Smooth muscle cell (in vitro differentiated cells): ENCODE measurements around the gene NPHP1. TPM values are rescaled to one million over a fixed set of nuclear protein-coding genes. Genes with fewer than 3 reads are reported as not detected.
"Not testable (repeated sequence)": the region's sequence is repeated elsewhere in the genome, so short reads cannot be mapped to it uniquely, and the experiment has no call there.

ENCODE experiments used
- DNase-seq: peaks from one replicate; lab custom pipeline; 2025; ENCODE audit not compliant: unreplicated experiment; lab: John Stamatoyannopoulos, UW
- H2AFZ ChIP-seq: fragments of 200-600 bp; sonication (generic); 2 replicates; pipeline ENCODE4 v1.6.0; 2016; ENCODE audit warnings: antibody characterized with exemption, low read depth, mild to moderate bottlenecking
- H3F3A ChIP-seq: fragments of 200-600 bp; sonication (generic); 2 replicates; pipeline ENCODE4 v1.6.0; 2017; ENCODE audit warnings: antibody characterized with exemption, low read depth
- H3K27ac ChIP-seq: fragments of 200-600 bp; sonication (generic); 2 replicates; pipeline ENCODE4 v1.5.1; 2016; ENCODE audit warnings: low read depth, mild to moderate bottlenecking
- H3K27me3 ChIP-seq: fragments of 200-600 bp; sonication (generic); 2 replicates; pipeline ENCODE4 v1.6.1; 2016; ENCODE audit warnings: low read depth, mild to moderate bottlenecking
- H3K36me3 ChIP-seq: fragments of 200-600 bp; sonication (generic); 2 replicates; pipeline ENCODE4 v1.5.1; 2016; ENCODE audit warnings: low read depth
- H3K4me1 ChIP-seq: fragments of 200-600 bp; sonication (generic); 2 replicates; pipeline ENCODE4 v1.5.1; 2016; ENCODE audit warnings: low read depth
- H3K4me2 ChIP-seq: fragments of 200-600 bp; sonication (generic); 2 replicates; pipeline ENCODE4 v1.6.0; 2016; ENCODE audit warnings: mild to moderate bottlenecking
- H3K4me3 ChIP-seq: fragments of 200-600 bp; sonication (generic); 2 replicates; pipeline ENCODE4 v1.5.1; 2016; ENCODE audit warnings: mild to moderate bottlenecking
- H3K79me2 ChIP-seq: fragments of 200-600 bp; sonication (generic); 2 replicates; pipeline ENCODE4 v1.6.0; 2016; ENCODE audit warnings: low read depth, mild to moderate bottlenecking
- H3K9ac ChIP-seq: fragments of 200-600 bp; sonication (generic); 2 replicates; pipeline ENCODE4 v1.6.0; 2016; ENCODE audit warnings: low read depth
- H3K9me3 ChIP-seq: fragments of 200-600 bp; sonication (generic); replicated peaks from 2 replicates; pipeline ENCODE4 v1.5.1; 2016; ENCODE audit warnings: low read depth
- H4K20me1 ChIP-seq: fragments of 200-600 bp; sonication (generic); 2 replicates; pipeline ENCODE4 v1.6.0; 2016; ENCODE audit warnings: low read depth
- WGBS: methylation state at CpG from one replicate; pipeline ENCODE4 v1.1.7; 2016; ENCODE audit warnings: low lambda C conversion rate; 5-methylcytosine and 5-hydroxymethylcytosine counted together
- microRNA-seq: library from miRNA; unstranded; fragments of <30 nt; microRNA quantifications from one replicate; pipeline ENCODE4, GENCODE V29; 2016; ENCODE audit warnings: borderline number of aligned reads
- polyA plus RNA-seq: library from polyadenylated mRNA; unstranded; fragments of >200 nt; fragmentation: Nextera tagmentation; extraction: Ambion mirVana; gene quantifications from 2 replicates; pipeline ENCODE4 v1.2.1, GENCODE V29; 2016
- small RNA-seq: library from RNA; depleted of rRNA; stranded (forward); fragments of <200 nt; gene quantifications from one replicate; pipeline ENCODE3, GENCODE V24; 2014
- total RNA-seq: library from RNA; depleted of rRNA; stranded (reverse); fragments of >200 nt; gene quantifications from 2 replicates; pipeline ENCODE4 v1.2.3, GENCODE V29; 2014

NPHP1 gene
- total and polyA plus RNA-seq, 2 experiments from 2014 or later, result 7.0 to 7.7 TPM

DNA sequence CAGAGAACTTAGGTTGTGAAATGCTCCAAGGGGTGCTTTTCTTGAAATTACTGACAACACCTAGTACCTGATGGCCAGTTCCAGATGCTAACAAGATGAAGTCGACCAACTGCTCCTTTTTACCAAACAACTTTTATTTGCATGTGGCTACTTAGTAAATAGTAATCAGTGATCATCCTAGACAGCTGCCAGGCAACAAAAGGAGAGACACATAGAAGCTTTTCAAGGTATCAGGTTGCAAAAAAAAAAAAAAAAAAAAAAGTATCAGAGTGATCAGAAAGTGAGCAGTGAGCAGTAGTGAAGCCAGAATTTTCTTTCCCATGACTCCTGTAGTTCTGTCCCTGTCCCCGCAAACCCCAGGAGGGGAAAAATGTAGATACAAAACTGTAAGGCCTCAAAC is 121.1 kb downstream of the NPHP1 start:
- not testable (repeated sequence) for H3F3A ChIP-seq
- no CpG with 5 or more reads among the region's 2 CpGs for WGBS

DNA sequence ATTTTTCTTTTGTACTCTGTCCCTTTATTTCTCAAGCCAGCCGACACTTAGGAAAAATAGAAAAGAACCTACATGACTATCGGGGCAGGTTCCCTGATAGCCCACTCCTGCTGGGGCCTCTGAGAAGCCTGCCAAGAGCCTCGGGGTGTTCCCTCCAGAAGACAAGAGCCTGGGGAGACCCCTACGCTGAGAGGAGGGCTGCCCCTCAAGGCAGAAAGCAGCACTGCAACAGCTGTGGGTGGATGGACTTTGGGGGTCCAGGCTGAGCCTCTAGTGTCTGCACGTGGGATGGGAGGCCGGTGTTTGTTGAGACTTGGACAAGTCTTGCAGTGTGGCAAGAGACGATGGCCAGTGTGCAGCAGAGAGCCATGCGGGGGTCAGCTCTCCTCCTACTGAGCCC is 121.7 kb downstream of the NPHP1 start:
- not testable (repeated sequence) for H3K4me3 ChIP-seq, H3K9me3 ChIP-seq, H3K79me2 ChIP-seq, DNase-seq, H3K27ac ChIP-seq, H3K9ac ChIP-seq, H2AFZ ChIP-seq, H3K4me1 ChIP-seq, H3K36me3 ChIP-seq, H3K4me2 ChIP-seq, H3K27me3 ChIP-seq, H4K20me1 ChIP-seq, H3F3A ChIP-seq
- WGBS, result no CpG with 5 or more reads among the region's 8 CpGs

More for the DNA sequence above, 121.1 kb downstream of the NPHP1 start:
- H3K27ac ChIP-seq, DNase-seq, H3K4me3 ChIP-seq, H3K79me2 ChIP-seq, H3K9me3 ChIP-seq, H3K4me2 ChIP-seq, H3K27me3 ChIP-seq, H4K20me1 ChIP-seq, H3K4me1 ChIP-seq, H3K36me3 ChIP-seq, H3K9ac ChIP-seq, H2AFZ ChIP-seq: not testable (repeated sequence)

DNA sequence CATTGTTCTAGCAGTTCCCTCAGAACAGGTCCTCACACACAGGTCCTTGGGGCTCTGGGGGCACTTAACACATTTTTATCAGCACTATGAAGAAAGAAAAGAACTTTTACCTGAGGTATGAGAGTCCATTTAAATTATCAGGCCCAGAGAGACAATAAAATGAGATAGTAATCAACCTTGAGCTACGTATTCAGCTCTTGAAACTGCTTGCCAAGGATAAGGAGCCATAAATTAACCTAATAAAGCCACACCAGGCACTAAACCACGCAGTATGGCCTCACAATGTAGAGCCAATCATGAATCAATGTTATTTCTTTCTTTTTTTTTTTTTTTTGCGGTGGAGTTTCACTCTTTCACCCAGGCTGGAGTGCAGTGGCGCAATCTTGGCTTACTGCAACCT is 126.7 kb downstream of the NPHP1 start:
- not testable (repeated sequence) for DNase-seq, H3K79me2 ChIP-seq
- WGBS, result 71% methylated on average over 1 of the region's 4 CpGs

DNA sequence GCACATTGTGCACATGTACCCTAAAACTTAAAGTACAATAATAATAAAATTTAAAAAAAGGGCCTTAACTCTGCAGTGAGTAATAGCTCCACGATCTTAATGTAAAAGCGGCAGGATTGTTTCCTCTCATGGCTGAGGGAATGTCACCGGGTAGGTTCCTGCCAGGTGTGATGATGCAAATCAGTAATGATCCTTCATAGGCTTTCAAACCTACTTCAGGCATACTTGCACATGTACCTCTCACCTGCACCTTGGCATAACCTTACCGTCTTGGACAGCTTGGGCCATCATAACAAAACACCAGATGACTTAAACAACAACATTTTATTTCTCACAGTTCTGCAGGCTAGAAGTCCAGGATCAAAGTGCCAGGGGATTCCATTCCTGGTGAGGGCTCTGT is 128.9 kb downstream of the NPHP1 start:
- H3K4me2 ChIP-seq, H3K9me3 ChIP-seq, H3K27me3 ChIP-seq, H3K4me1 ChIP-seq, H3K27ac ChIP-seq, H2AFZ ChIP-seq, H3K79me2 ChIP-seq, H3K9ac ChIP-seq, DNase-seq, H3F3A ChIP-seq, H3K4me3 ChIP-seq, H3K36me3 ChIP-seq, H4K20me1 ChIP-seq: not testable (repeated sequence)
- 92% methylated on average over 2 of the region's 4 CpGs for WGBS

More for the DNA sequence above, 126.7 kb downstream of the NPHP1 start:
- not testable (repeated sequence) for H3K27ac ChIP-seq, H3K4me3 ChIP-seq, H3K36me3 ChIP-seq, H3K9ac ChIP-seq, H2AFZ ChIP-seq, H3K27me3 ChIP-seq, H4K20me1 ChIP-seq, H3F3A ChIP-seq, H3K4me2 ChIP-seq, H3K4me1 ChIP-seq, H3K9me3 ChIP-seq

Small RNA genes within 50 kb of the gene (microRNA-seq; reads per million reads assigned to microRNA genes)
- gene MIR4436B1, result not detected

Small RNA genes within 50 kb of the gene (small RNA-seq; reads per million reads assigned to genes)
- not detected for gene MIR4436B1

Other genes with a start within 250 kb of the NPHP1 start
- gene MALL, start 89.2 kb downstream of the NPHP1 start, total RNA-seq, result 2.2 and 4.4 TPM in 2 replicates
- gene MALL, start 89.2 kb downstream of the NPHP1 start, polyA plus RNA-seq, result 3.4 and 4.2 TPM in 2 replicates
- 65.3 and 98.6 TPM in 2 replicates for gene MTLN, start 7.5 kb upstream of the NPHP1 start, total RNA-seq
- gene MTLN, start 7.5 kb upstream of the NPHP1 start, polyA plus RNA-seq, result 73.1 and 80.4 TPM in 2 replicates